Measurements from ENCODE around the gene GAS6. TPM values are rescaled to one million over a fixed set of nuclear protein-coding genes. Genes with fewer than 3 reads are reported as not detected.

Gene GAS6
- total RNA-seq, 2 donors from 2014 or later = 83.0 to 145 TPM

GRCh38 chr13:113794764-113795173 lies 69.1 kb downstream of the GAS6 start:
- TF ChIP-seq CTCF (IDR thresholded peaks at IDR 0.05) = no peak
- TF ChIP-seq POLR2A (IDR thresholded peaks at IDR 0.05) = no peak
- no peak overlapping the region for H3K4me3 ChIP-seq
- DNase-seq = no peak
- WGBS, 2 donors = 79 to 86% methylated on average over 24 of the region's 24 CpGs
- intact Hi-C loops (cut with DNase I) = no loop called here
- no peak for ATAC-seq
- no peaks in the 10 kb centered on the region for H3K27me3 ChIP-seq
- no peaks in the 10 kb centered on the region for H3K4me1 ChIP-seq
- H3K27ac ChIP-seq = no peak overlapping the region
- H3K9me3 ChIP-seq = no peaks in the 10 kb centered on the region
- no peaks in the 10 kb centered on the region for H3K36me3 ChIP-seq (replicated peaks in 1 of 2; ENCODE audit: insufficient read depth in 1 of 2, low read depth in 2 of 2)

- Histone ChIP-seq H3K4me3 (no peak overlapping the region), H3K4me1 (no peaks in the 10 kb centered on the region), H3K27ac (no peak overlapping the region), H3K9me3 (no peaks in the 10 kb centered on the region), H3K36me3 (replicated peaks in 1 of 2; ENCODE audit: insufficient read depth in 1 of 2, low read depth in 2 of 2) (no peaks in the 10 kb centered on the region), H3K27me3 (no peaks in the 10 kb centered on the region)
- intact Hi-C loops (cut with DNase I) = no loop called here
- DNase-seq (peak in 1 of 4 donors; percentile 7), ATAC-seq (no peak)
- TF ChIP-seq CTCF (IDR thresholded peaks at IDR 0.05) = no peak
- TF ChIP-seq POLR2A (IDR thresholded peaks at IDR 0.05) = no peak
- WGBS, 2 donors = 76 to 78% methylated on average over 5 to 19 of the region's 23 CpGs
Measured at GRCh38 chr13:113794086-113794485, 69.8 kb downstream of the GAS6 start.

GRCh38 chr13:113793718-113794085 lies 70.2 kb downstream of the GAS6 start:
- Histone ChIP-seq H3K27ac (no peak overlapping the region), H3K27me3 (no peaks in the 10 kb centered on the region), H3K4me3 (no peak overlapping the region), H3K4me1 (no peaks in the 10 kb centered on the region), H3K36me3 (replicated peaks in 1 of 2; ENCODE audit: insufficient read depth in 1 of 2, low read depth in 2 of 2) (no peaks in the 10 kb centered on the region), H3K9me3 (no peaks in the 10 kb centered on the region)
- peak in 1 of 4 donors; percentile 8 for DNase-seq
- no peak for ATAC-seq
- WGBS, 2 donors = 83 to 85% methylated on average over 4 to 15 of the region's 15 CpGs
- intact Hi-C loops (cut with DNase I) = no loop called here
- TF ChIP-seq CTCF (IDR thresholded peaks at IDR 0.05) (no peak), POLR2A (IDR thresholded peaks at IDR 0.05) (no peak)

- intact Hi-C loops (cut with DNase I) = no loop called here
- H3K27me3 ChIP-seq = no peaks in the 10 kb centered on the region
- DNase-seq (peak in 1 of 4 donors; percentile 4), ATAC-seq (peak; percentile 9)
- 66 to 71% methylated on average over 30 to 33 of the region's 33 CpGs for WGBS, 2 donors
- no peaks in the 10 kb centered on the region for H3K9me3 ChIP-seq
- no peak overlapping the region for H3K4me3 ChIP-seq
- no peaks in the 10 kb centered on the region for H3K4me1 ChIP-seq
- H3K36me3 ChIP-seq (replicated peaks in 1 of 2; ENCODE audit: insufficient read depth in 1 of 2, low read depth in 2 of 2) = no peaks in the 10 kb centered on the region
- TF ChIP-seq CTCF (IDR thresholded peaks at IDR 0.05) = no peak
- no peak for TF ChIP-seq POLR2A (IDR thresholded peaks at IDR 0.05)
- H3K27ac ChIP-seq = no peak overlapping the region
Measured at GRCh38 chr13:113792886-113793717, 70.8 kb downstream of the GAS6 start.
